ENCODE results near the gene GSTO2. TPM values are rescaled to one million over a fixed set of nuclear protein-coding genes. Genes with fewer than 3 reads are reported as not detected.

GSTO2 gene
- total and polyA plus RNA-seq, 2 of the 13 experiments (the other 11 are each of a cell fraction or from before 2014, with no cell fraction given), result 2.1 to 7.9 TPM

DNA sequence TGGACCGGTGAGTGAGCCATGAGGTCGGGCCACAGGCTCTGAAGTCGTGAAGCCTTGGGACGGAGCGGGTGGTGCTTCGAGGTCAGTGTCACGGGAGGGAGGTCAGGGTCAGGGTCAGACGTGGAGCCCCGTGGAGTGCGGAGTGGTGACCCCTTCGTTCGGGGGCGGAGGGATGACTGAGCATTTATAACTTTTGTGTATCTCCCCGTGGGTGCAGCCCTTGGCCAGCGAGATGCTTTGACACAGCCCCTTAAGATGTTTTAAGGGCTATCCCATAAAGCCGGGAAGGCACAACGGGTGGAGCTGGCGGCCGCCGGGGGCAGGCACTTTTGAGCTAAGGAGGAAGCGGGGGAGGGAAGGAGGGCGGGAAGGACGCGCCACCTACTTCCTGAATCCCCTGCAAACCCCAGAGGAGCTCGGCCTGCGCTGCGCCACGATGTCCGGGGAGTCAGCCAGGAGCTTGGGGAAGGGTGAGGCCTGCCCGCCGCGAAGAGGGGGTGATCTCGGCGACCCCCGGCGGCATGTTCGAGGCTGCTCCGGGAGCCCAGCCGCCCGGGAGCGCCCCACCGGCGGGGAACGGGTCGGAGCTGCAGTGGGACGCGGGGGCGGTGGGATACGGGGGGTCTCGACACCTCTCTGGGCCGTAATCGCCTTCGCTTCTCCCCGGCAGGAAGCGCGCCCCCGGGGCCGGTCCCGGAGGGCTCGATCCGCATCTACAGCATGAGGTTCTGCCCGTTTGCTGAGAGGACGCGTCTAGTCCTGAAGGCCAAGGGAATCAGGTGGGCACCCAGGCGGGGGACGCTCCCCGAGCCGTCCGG lies 14.3 kb upstream of the GSTO2 start, which contains the start of gene GSTO1 (continued):
- TF ChIP-seq HOXA5 (CRISPR knock-in tag; IDR thresholded peaks at IDR 0.05) (no peak), NR2F2 (IDR thresholded peaks at IDR 0.05; ENCODE audit: borderline replicate concordance, low read depth) (peak; percentile 88), ZNF556 (CRISPR knock-in tag; IDR thresholded peaks at IDR 0.05; ENCODE audit: borderline replicate concordance) (no peak), MBNL3 (CRISPR knock-in tag; conservative IDR thresholded peaks at IDR 0.05) (no peak), NR2F1 (CRISPR knock-in tag; IDR thresholded peaks at IDR 0.05) (peak; percentile 85 to 86), HOXD1 (CRISPR knock-in tag; IDR thresholded peaks at IDR 0.05) (no peak), BORCS8-MEF2B (CRISPR knock-in tag; IDR thresholded peaks at IDR 0.05) (no peak), NFATC3 (CRISPR knock-in tag; IDR thresholded peaks at IDR 0.05) (no peak), TCF7L2 (IDR thresholded peaks at IDR 0.05; ENCODE audit: low read depth, low read length) (no peak), KMT2B (CRISPR knock-in tag; IDR thresholded peaks at IDR 0.05) (no peak), ZNF510 (CRISPR knock-in tag; IDR thresholded peaks at IDR 0.05; ENCODE audit: low read depth) (no peak), ZNF747 (CRISPR knock-in tag; IDR thresholded peaks at IDR 0.05; ENCODE audit: borderline replicate concordance) (no peak), RERE (CRISPR knock-in tag; IDR thresholded peaks at IDR 0.05; ENCODE audit: low read depth) (no peak), IRF9 (CRISPR knock-in tag; IDR thresholded peaks at IDR 0.05; ENCODE audit: borderline replicate concordance) (0 out of 2 replicates have a peak, but pooled peaks have one; percentile 40), SMARCE1 (IDR thresholded peaks at IDR 0.05; ENCODE audit: borderline replicate concordance) (no peak), ZBTB1 (CRISPR knock-in tag; IDR thresholded peaks at IDR 0.05; ENCODE audit: borderline replicate concordance) (no peak), POLR2AphosphoS2 (IDR thresholded peaks at IDR 0.05; ENCODE audit: low read depth, low read length) (no peak), ZNF335 (CRISPR knock-in tag; IDR thresholded peaks at IDR 0.05) (no peak; the same call in 1 of the 2 replicates), PAX8 (CRISPR knock-in tag; IDR thresholded peaks at IDR 0.05; ENCODE audit: borderline replicate concordance) (no peak), KDM5A (IDR thresholded peaks at IDR 0.05; ENCODE audit: borderline replicate concordance, low read length) (no peak)

Measured in HepG2 (cell line).